ENCODE measurements around the gene PLEKHA7. TPM values are rescaled to one million over a fixed set of nuclear protein-coding genes. Genes with fewer than 3 reads are reported as not detected.
"Not testable (repeated sequence)": the region's sequence is repeated elsewhere in the genome, so short reads cannot be mapped to it uniquely, and the experiment has no call there.

Gene PLEKHA7
- total and polyA plus RNA-seq, 2 of the 8 experiments (the other 6 are each of a cell fraction or from before 2014, with no cell fraction given), result 11.4 to 25.6 TPM

DNA sequence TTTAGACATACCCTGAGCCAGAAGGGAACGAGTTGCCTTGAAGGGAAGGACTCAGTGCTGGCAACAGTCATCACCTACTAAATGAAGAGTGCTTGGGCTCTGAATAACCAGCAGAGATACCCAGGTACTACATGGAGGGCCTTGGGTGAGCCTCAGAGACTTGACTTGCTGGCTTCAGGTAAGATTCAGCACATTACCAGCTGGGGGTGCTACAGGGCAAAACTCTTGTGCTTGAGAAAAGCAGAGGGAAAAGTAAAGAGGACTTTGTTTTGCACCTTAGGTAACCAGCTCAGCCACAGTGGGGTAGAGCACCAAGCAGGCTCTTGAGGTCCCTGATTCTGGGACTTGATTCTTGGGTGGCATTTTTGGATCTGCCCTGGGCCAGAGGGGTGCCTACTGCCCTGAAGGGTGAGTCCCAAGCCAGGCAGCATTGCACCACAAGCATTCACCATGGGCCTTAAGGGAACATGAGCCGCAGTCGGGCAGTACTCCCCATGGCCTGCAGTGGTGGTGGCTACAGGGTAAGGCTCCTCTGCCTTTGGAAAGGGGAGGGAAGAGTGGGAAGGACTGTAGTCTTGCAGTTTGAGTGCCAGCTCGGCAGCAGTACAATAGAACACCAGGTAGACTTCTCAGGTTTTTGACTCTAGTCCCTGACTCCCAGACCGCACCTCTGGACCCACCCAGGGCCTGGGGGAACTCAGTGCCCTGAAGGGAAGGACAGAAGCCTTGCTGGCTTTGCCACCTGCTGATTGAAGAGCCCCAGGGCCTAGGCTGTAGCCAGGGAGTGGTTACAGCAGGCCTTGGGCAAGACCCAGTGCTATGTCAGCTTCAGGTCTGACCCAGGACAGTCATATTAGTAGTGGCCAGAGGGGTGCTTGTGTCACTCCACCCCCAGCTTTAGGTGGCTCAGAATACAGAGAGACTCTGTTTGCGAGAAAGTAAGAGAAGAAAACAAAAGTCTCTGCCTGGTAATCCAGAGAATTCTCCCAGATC is 22.7 kb upstream of the PLEKHA7 start (continued):
- TF ChIP-seq, protein P1, sequence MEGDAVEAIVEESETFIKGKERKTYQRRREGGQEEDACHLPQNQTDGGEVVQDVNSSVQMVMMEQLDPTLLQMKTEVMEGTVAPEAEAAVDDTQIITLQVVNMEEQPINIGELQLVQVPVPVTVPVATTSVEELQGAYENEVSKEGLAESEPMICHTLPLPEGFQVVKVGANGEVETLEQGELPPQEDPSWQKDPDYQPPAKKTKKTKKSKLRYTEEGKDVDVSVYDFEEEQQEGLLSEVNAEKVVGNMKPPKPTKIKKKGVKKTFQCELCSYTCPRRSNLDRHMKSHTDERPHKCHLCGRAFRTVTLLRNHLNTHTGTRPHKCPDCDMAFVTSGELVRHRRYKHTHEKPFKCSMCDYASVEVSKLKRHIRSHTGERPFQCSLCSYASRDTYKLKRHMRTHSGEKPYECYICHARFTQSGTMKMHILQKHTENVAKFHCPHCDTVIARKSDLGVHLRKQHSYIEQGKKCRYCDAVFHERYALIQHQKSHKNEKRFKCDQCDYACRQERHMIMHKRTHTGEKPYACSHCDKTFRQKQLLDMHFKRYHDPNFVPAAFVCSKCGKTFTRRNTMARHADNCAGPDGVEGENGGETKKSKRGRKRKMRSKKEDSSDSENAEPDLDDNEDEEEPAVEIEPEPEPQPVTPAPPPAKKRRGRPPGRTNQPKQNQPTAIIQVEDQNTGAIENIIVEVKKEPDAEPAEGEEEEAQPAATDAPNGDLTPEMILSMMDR (IDR thresholded peaks at IDR 0.05; ENCODE audit: control extremely low read depth in 1 of 3, insufficient read depth in 1 of 3, low read depth in 1 of 3, low read length in 3 of 3), result peak; percentile 9 to 72 (median 55)
- TF ChIP-seq SUZ12 (IDR thresholded peaks at IDR 0.05; ENCODE audit: low read length), result no peak

DNA sequence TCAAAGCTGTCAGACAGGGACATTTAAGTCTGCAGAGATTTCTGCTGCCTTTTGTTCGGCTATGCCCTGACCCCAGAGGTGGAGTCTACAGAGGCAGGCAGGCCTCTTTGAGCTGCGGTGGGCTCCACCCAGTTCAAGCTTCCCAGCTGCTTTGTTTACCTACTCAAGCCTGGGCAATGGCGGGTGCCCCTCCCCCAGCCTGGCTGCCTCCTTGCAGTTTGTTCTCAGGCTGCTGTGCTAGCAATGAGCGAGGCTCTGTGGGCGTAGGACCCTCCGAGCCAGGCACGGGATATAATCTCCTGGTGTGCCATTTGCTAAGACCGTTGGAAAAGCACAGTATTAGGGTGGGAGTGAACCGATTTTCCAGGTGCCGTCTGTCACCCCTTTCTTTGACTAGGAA is 19.8 kb upstream of the PLEKHA7 start:
- POLR2A ChIA-PET (ENCODE audit: partially characterized antibody); H3K9ac ChIP-seq (replicated peaks in 1 of 4; ENCODE audit: extremely low read depth in 1 of 4, low read depth in 3 of 4, low read length in 3 of 4); H3K27ac ChIP-seq (ENCODE audit: low read depth, low read length); H3K18ac ChIP-seq (ENCODE audit: extremely low read depth, low read length); H2BK15ac ChIP-seq (ENCODE audit: low read length); H2AK5ac ChIP-seq (ENCODE audit: low read depth, low read length); H2AFZ ChIP-seq (ENCODE audit: low read length); H3K56ac ChIP-seq (replicated peaks; ENCODE audit: insufficient read length, low read depth, low read length); H4K8ac ChIP-seq (ENCODE audit: extremely low read depth, insufficient read depth, low read length); H4K20me1 ChIP-seq (replicated peaks in 1 of 2; ENCODE audit: control insufficient read depth in 1 of 2, insufficient read depth in 2 of 2, low read length in 2 of 2); H3K4me3 ChIP-seq (ENCODE audit: extremely low read depth in 1 of 4, insufficient read depth in 2 of 4, low read depth in 3 of 4, low read length in 4 of 4); H3K36me3 ChIP-seq (ENCODE audit: control insufficient read depth in 2 of 4, insufficient read depth in 4 of 4, low read length in 3 of 4); H3K27me3 ChIP-seq (replicated peaks in 1 of 4; ENCODE audit: control insufficient read depth in 3 of 4, extremely low read depth in 1 of 4, insufficient read depth in 3 of 4, low read length in 3 of 4); H2BK5ac ChIP-seq (ENCODE audit: low read depth, low read length); H3K79me1 ChIP-seq (ENCODE audit: low read depth, low read length); H3K4me2 ChIP-seq (ENCODE audit: insufficient read depth in 1 of 2, low read depth in 2 of 2, low read length in 2 of 2); H4K91ac ChIP-seq (replicated peaks; ENCODE audit: insufficient read length, low read length); FAIRE-seq; H3K79me2 ChIP-seq (ENCODE audit: control insufficient read depth in 1 of 2, insufficient read depth in 2 of 2, low read length in 2 of 2); H3K4me1 ChIP-seq (replicated peaks in 1 of 4; ENCODE audit: control insufficient read depth in 3 of 4, insufficient read depth in 4 of 4, low read length in 3 of 4); H2BK120ac ChIP-seq (replicated peaks; ENCODE audit: low read depth, low read length); H3K23me2 ChIP-seq (ENCODE audit: low read depth, low read length); H2BK20ac ChIP-seq (ENCODE audit: low read length); DNase-seq (ENCODE audit: low read depth in 1 of 2, low spot score in 2 of 2); H3K4ac ChIP-seq (replicated peaks; ENCODE audit: insufficient read length, low read depth, low read length); H3K14ac ChIP-seq (ENCODE audit: insufficient read length); H2BK12ac ChIP-seq (ENCODE audit: low read depth, low read length); H4K5ac ChIP-seq (ENCODE audit: insufficient read length, low read depth, low read length); H3K23ac ChIP-seq (ENCODE audit: insufficient read length): not testable (repeated sequence)
- 96% methylated on average over 10 of the region's 10 CpGs; no CpG with 5 or more reads in 1 of the 2 experiments for WGBS, 2 experiments (ENCODE audit: extremely low coverage in 1 of 2, insufficient coverage in 1 of 2, insufficient read length in 1 of 2, insufficient replicate concordance in 2 of 2, low coverage in 1 of 2, low lambda C conversion rate in 2 of 2, missing lambda C conversion rate in 1 of 2)
- CTCF ChIA-PET (ENCODE audit: partially characterized antibody), result interaction anchor here (1.4 kb wide), 1 partner anchor 34 kb away, joined by 3 read pairs; no protein-coding TSS in a partner anchor
- H3K9me3 ChIP-seq (ENCODE audit: insufficient read depth in 2 of 2, low read depth in 1 of 2, low read length in 1 of 2), result peaks cover 7 to 13% of the 10 kb centered on the region in 2 experiments; a peak in 2 of 4 replicates
